Erythroblast (primary cell): ENCODE results near the gene REG4.

Experiments used
- GATA1 ChIP-seq: IDR thresholded peaks from 2 replicates; pipeline ENCODE4 v1.6.1; 2011; ENCODE audit warnings: low read depth, mild to moderate bottlenecking, control low read depth, low read length, moderate library complexity
- POLR2A ChIP-seq: IDR thresholded peaks from 2 replicates; pipeline ENCODE4 v1.6.1; 2011; ENCODE audit warnings: mild to moderate bottlenecking, low read length

DNA sequence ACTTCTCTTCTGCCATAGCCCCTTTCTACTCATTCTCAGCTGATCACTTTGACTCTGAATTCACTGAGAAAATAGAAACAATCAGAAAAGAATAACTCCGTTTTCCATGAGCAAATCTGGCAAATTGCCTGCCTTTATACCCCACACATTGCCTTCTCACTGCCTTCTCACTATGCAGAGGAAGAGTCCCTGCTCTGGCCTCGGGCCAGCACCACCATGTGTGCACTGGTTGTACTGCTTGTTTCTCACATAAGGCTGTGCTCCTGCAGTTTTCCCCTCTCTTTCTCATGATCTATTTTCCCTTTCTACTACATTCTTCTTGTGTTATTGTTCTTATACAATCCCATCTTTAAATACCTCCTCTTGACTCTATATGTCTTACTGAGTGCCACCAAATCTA is 40.2 kb downstream of the REG4 start:
- no peak for TF ChIP-seq POLR2A
- no peak for TF ChIP-seq GATA1
